Activated CD8-positive, alpha-beta memory T cell treated with anti-CD3 and anti-CD28 coated beads for 24 hours (primary cell): ENCODE results near the gene ABI2.

Experiments
- DNase-seq: peaks from one replicate; pipeline ENCODE4 v3.0.0-alpha.2; 2020

The ABI2 gene

GRCh38 chr2:203490391-203490790 lies 162.2 kb downstream of the ABI2 start:
- no peak for DNase-seq

- no peak for DNase-seq
Measured at GRCh38 chr2:203492965-203493364, 164.8 kb downstream of the ABI2 start.
